Testis (tissue), 3 donors: ENCODE measurements around the gene RRM1. TPM values are rescaled to one million over a fixed set of nuclear protein-coding genes. Genes with fewer than 3 reads are reported as not detected.

Source experiments
- DNase-seq: peaks from one replicate; pipeline ENCODE4 v3.0.0-alpha.2; 2019
- H3K27ac ChIP-seq, 2 donors: fragments of 200-600 bp; sonication (generic); one replicate each; pipeline ENCODE4 v1.5.1; 2019
- H3K27me3 ChIP-seq: fragments of 200-600 bp; sonication (generic); one replicate; pipeline ENCODE4 v1.5.1; 2019
- H3K36me3 ChIP-seq: fragments of 200-600 bp; sonication (generic); one replicate; pipeline ENCODE4 v1.5.1; 2017; ENCODE audit warnings: low read depth; ENCODE audit errors: missing control alignments
- H3K4me1 ChIP-seq: fragments of 200-600 bp; sonication (generic); one replicate; pipeline ENCODE4 v1.5.1; 2019
- H3K4me3 ChIP-seq, 2 donors: fragments of 200-600 bp; sonication (generic); one replicate each; pipeline ENCODE4 v1.5.1; 2017 to 2019
- H3K9me3 ChIP-seq: fragments of 200-600 bp; sonication (generic); one replicate; pipeline ENCODE4 v1.5.1; 2017
- CTCF ChIP-seq, 3 experiments: fragments of 450-650 bp in 2 of 3; fragments of 200-600 bp in 1 of 3; sonication (generic) in 1 of 3; IDR thresholded peaks; one replicate each; pipeline ENCODE4 v1.5.1; 2016 to 2019; ENCODE audit warnings: antibody characterized with exemption in 3 of 3, mild to moderate bottlenecking in 2 of 3, moderate library complexity in 1 of 3
- POLR2A ChIP-seq: fragments of 450-650 bp; IDR thresholded peaks from one replicate; pipeline ENCODE4 v1.6.1; 2017; ENCODE audit warnings: antibody characterized with exemption, mild to moderate bottlenecking, moderate library complexity
- WGBS, 2 donors: methylation state at CpG; one replicate each; pipeline ENCODE4 v1.1.5; 2018; 5-methylcytosine and 5-hydroxymethylcytosine counted together
- intact Hi-C: fragments of 100-400 bp; cut with DNase I; formaldehyde crosslinking; loops from one replicate; pipeline ENCODE4 v1.15.1; 2023; ENCODE audit warnings: low total_unique reads
- polyA plus RNA-seq: library from polyadenylated mRNA; stranded (reverse); fragments of 350-450 nt; fragmentation: Illumina TruSeq; extraction: RNeasy Lipid Tissue Mini Kit (QIAGEN cat#74804); gene quantifications from one replicate; pipeline ENCODE4 v1.2.3, GENCODE V29; 2014; ENCODE audit warnings: low read depth, low replicate concordance; ENCODE audit not compliant: insufficient read depth
- total RNA-seq, 2 donors: library from RNA; depleted of rRNA; stranded (reverse); fragments of >200 nt; gene quantifications; one replicate each; pipeline ENCODE4 v1.2.3, GENCODE V29; 2016

Gene RRM1
- total and polyA plus RNA-seq, 3 donors from 2014 or later, result 31.4 to 48.3 (median 45.9) TPM

DNA sequence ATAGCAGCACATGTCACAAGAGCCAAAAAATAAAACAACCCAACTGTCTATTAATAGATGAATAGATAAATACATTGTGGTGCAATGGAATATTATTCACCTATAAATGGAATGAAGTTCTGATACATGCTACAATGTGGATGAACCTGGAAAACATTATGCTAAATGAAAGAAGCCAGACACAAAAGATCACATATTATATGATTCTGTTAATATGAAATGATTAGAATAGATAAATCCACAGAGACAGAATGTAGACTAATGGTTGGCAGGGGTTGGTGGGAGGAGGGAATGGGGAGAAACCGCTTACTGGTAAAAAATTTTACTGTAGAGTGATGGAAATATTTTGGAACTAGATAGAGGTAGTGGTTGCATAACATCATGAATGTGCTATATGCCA, 32.9 kb upstream of the RRM1 start:
- no peaks in the 10 kb centered on the region for H3K36me3 ChIP-seq
- whole genome bisulfite sequencing, 2 donors, result 89 to 94% methylated on average over 1 of the region's 1 CpG
- intact Hi-C loops, result no loop called here

DNA sequence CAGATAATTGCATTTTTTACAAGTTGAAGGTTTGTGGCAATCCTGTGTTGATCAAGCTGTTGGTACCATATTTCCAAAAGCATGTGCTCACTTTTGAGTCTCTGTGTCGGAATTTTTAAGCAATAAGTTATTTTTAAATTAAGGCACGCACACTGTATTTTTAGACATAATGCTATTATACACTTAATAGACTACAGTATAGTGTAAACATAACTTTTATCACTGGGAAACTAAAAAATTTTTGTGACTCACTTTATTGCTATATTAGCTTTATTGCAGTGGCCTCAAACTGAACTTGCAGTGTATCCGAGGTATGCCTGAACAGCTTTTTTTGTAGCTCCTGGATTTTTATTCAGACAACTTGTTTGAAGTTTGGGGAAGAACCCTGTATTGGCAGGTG, 31.3 kb upstream of the RRM1 start:
- TF ChIP-seq POLR2A (no peak), CTCF (IDR thresholded peaks at IDR 0.05) (no peak)
- Histone ChIP-seq H3K36me3 (no peaks in the 10 kb centered on the region), H3K27me3 (no peaks in the 10 kb centered on the region), H3K9me3 (no peaks in the 10 kb centered on the region), H3K4me1 (peaks cover 1% of the 10 kb centered on the region), H3K4me3 (no peak overlapping the region), H3K27ac (no peak overlapping the region)
- intact Hi-C loops, result no loop called here
- DNase-seq, result no peak
- WGBS, 2 donors, result 86 to 89% methylated on average over 3 of the region's 3 CpGs

More for the DNA sequence above, 32.9 kb upstream of the RRM1 start:
- Histone ChIP-seq H3K4me3 (no peak overlapping the region), H3K27ac (no peak overlapping the region), H3K4me1 (peaks cover 8% of the 10 kb centered on the region), H3K9me3 (no peaks in the 10 kb centered on the region), H3K27me3 (no peaks in the 10 kb centered on the region)
- DNase-seq, result no peak
- TF ChIP-seq POLR2A (no peak), CTCF (IDR thresholded peaks at IDR 0.05) (no peak)

GRCh38 chr11:4064278-4064955, 30.2 kb upstream of the RRM1 start:
- intact Hi-C loops, result no loop called here
- Histone ChIP-seq H3K4me1 (no peaks in the 10 kb centered on the region), H3K27me3 (no peaks in the 10 kb centered on the region), H3K4me3 (no peak overlapping the region), H3K9me3 (no peaks in the 10 kb centered on the region), H3K27ac (no peak overlapping the region), H3K36me3 (no peaks in the 10 kb centered on the region)
- DNase-seq, result no peak
- 83 to 90% methylated on average over 1 of the region's 1 CpG for WGBS, 2 donors
- TF ChIP-seq POLR2A (no peak), CTCF (IDR thresholded peaks at IDR 0.05) (no peak)

DNA sequence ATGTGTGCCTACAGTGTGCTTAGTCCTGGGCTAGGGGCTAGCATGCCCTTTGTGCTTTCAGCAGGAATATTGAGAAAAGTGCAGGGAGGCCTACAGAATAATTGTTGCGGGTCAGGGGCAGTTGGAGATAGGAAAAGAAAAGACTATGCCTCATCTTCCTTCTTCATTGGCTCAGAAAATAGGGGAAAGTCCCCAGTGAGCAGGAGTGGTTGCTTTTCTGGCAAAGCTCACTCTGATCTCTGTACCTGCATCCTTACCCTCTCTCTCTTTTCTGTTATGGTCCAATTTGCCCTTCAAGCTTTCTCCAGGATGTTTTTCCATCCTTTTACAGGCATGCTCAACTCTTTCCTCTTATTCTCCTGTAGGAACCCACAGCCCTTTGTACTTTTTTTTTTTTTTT, 29.5 kb upstream of the RRM1 start:
- intact Hi-C loops, result no loop called here
- TF ChIP-seq POLR2A (no peak), CTCF (IDR thresholded peaks at IDR 0.05) (no peak)
- 76 to 93% methylated on average over 1 of the region's 1 CpG for WGBS, 2 donors
- H3K36me3 ChIP-seq, result no peaks in the 10 kb centered on the region
- no peaks in the 10 kb centered on the region for H3K27me3 ChIP-seq
- no peaks in the 10 kb centered on the region for H3K4me1 ChIP-seq
- no peak overlapping the region for H3K4me3 ChIP-seq
- no peak for DNase-seq
- no peaks in the 10 kb centered on the region for H3K9me3 ChIP-seq
- no peak overlapping the region for H3K27ac ChIP-seq
